SK-N-SH treated with all-trans-retinoic acid at 6 μM for 48 hours (cell line): ENCODE data around the gene RPL12.

ENCODE experiments used
- ATAC-seq: fragments of 200-7000 bp; cut with Tn5 transposase; 3 replicates; pipeline ENCODE4 v1.9.1; 2020; ENCODE audit warnings: mild to moderate bottlenecking, moderate library complexity
- ARNTL ChIP-seq: fragments of 450-650 bp; formaldehyde crosslinking; IDR thresholded peaks from 2 replicates; pipeline ENCODE4 v1.5.0; 2020; ENCODE audit warnings: low read depth, mild to moderate bottlenecking, moderate library complexity, borderline replicate concordance
- BACH2 ChIP-seq: fragments of 250-450 bp; sonication (Bioruptor Pico); IDR thresholded peaks from 2 replicates; pipeline ENCODE4 v1.9.0; 2021; ENCODE audit warnings: mild to moderate bottlenecking, borderline replicate concordance
- CSDC2 ChIP-seq: fragments of 250-450 bp; sonication (Bioruptor Pico); IDR thresholded peaks from 2 replicates; pipeline ENCODE4 v1.5.0; 2020; ENCODE audit warnings: mild to moderate bottlenecking, moderate library complexity
- GLIS3 ChIP-seq: fragments of 250-450 bp; sonication (Bioruptor Pico); IDR thresholded peaks from 2 replicates; pipeline ENCODE4 v1.5.0; 2020; ENCODE audit warnings: mild to moderate bottlenecking, moderate library complexity
- OSR1 ChIP-seq: fragments of 250-450 bp; sonication (Bioruptor Pico); IDR thresholded peaks from 2 replicates; pipeline ENCODE4 v1.8.0; 2022; ENCODE audit warnings: moderate library complexity, mild to moderate bottlenecking, inconsistent platforms
- PPARA ChIP-seq: fragments of 250-450 bp; sonication (Bioruptor Pico); IDR thresholded peaks from 2 replicates; pipeline ENCODE4 v1.5.0; 2020; ENCODE audit warnings: mild to moderate bottlenecking, borderline replicate concordance
- RARB ChIP-seq: fragments of 250-450 bp; sonication (Bioruptor Pico); IDR thresholded peaks from 2 replicates; pipeline ENCODE4 v1.8.0; 2021; ENCODE audit warnings: mild to moderate bottlenecking, moderate library complexity
- SNAI2 ChIP-seq: fragments of 250-450 bp; sonication (Bioruptor Pico); IDR thresholded peaks from 2 replicates; pipeline ENCODE4 v1.5.0; 2020; ENCODE audit warnings: mild to moderate bottlenecking, moderate library complexity
- TCF4 ChIP-seq: fragments of 250-450 bp; sonication (Bioruptor Pico); IDR thresholded peaks from 2 replicates; pipeline ENCODE4 v1.8.0; 2021; ENCODE audit warnings: mild to moderate bottlenecking, moderate library complexity, borderline replicate concordance
- TOX ChIP-seq: fragments of 250-450 bp; sonication (Bioruptor Pico); IDR thresholded peaks from 2 replicates; pipeline ENCODE4 v1.8.0; 2021; ENCODE audit warnings: mild to moderate bottlenecking, moderate library complexity, borderline replicate concordance
- ZC3H10 ChIP-seq: fragments of 250-450 bp; sonication (Bioruptor Pico); IDR thresholded peaks from 2 replicates; pipeline ENCODE4 v1.5.1; 2021; ENCODE audit warnings: mild to moderate bottlenecking, moderate library complexity
- ZFP3 ChIP-seq: fragments of 250-450 bp; sonication (Bioruptor Pico); IDR thresholded peaks from 2 replicates; pipeline ENCODE4 v1.5.0; 2020; ENCODE audit warnings: mild to moderate bottlenecking, moderate library complexity
- ZFP30 ChIP-seq: fragments of 450-650 bp; formaldehyde crosslinking; IDR thresholded peaks from 2 replicates; pipeline ENCODE4 v1.5.0; 2022; ENCODE audit warnings: mild to moderate bottlenecking, moderate library complexity
- ZNF8 ChIP-seq: fragments of 450-650 bp; formaldehyde crosslinking; IDR thresholded peaks from 2 replicates; pipeline ENCODE4 v1.5.0; 2020; ENCODE audit warnings: mild to moderate bottlenecking, moderate library complexity
- TF ChIP-seq, protein P1 (sequence below): fragments of 250-450 bp; sonication (Bioruptor Pico); IDR thresholded peaks from 2 replicates; pipeline ENCODE4 v1.5.1; 2021; ENCODE audit warnings: mild to moderate bottlenecking, moderate library complexity
- TF ChIP-seq, protein P2 (sequence below): fragments of 250-450 bp; sonication (Bioruptor Pico); IDR thresholded peaks from 2 replicates; pipeline ENCODE4 v1.8.0; 2021; ENCODE audit warnings: low read depth, mild to moderate bottlenecking, moderate library complexity, borderline replicate concordance
- TF ChIP-seq, protein P3 (sequence below): fragments of 250-450 bp; sonication (Bioruptor Pico); IDR thresholded peaks from 2 replicates; pipeline ENCODE4 v1.8.0; 2020; ENCODE audit warnings: mild to moderate bottlenecking, moderate library complexity, borderline replicate concordance
- TF ChIP-seq, protein P4 (sequence below): fragments of 250-450 bp; sonication (Bioruptor Pico); IDR thresholded peaks from 2 replicates; pipeline ENCODE4 v1.5.0; 2020; ENCODE audit warnings: mild to moderate bottlenecking, moderate library complexity

Gene RPL12

DNA sequence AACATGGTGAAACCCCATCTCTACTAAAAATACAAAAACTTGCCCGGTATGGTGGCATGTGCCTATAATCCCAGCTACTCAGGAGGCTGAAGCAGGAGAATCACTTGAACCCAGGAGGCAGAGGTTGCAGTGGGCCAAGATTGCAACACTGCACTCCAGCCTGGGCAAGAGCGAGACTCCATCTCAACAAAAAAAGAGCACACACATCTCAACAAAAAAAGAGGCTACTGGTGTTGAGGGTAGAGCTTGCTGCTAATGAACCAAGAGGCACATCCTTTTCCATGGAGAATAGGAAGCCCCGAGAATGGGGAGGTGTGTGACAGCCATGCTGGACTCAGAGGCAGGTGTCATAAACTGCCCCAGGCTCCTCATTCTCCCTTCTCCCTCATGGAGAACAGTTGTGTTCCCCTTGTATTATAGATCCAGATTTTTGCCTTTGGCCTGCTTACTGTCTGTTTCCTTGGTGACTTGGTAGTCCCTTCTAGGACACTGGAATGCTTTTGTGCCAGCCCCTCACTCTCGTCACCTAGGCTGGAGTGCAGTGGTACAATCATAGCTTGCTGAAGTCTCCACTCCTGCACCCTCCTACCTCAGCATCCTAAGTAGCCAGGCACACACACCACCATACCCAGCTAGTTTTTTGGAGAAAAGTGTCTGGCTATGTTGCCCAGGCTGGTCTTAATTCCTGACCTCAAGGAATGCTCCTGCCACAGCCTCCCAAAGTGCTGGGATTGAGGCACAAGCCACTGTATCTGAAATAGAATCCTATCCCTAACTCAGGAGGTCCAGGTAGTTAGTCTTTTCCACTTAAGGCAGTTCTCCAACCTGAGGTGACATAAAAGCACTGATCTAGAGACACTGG is 5.1 kb downstream of the RPL12 start:
- no peak for ATAC-seq
- TF ChIP-seq CSDC2 (no peak), GLIS3 (CRISPR knock-in tag) (no peak), ZC3H10 (CRISPR knock-in tag) (no peak), PPARA (CRISPR knock-in tag) (no peak), RARB (no peak), ZNF8 (CRISPR knock-in tag) (no peak), OSR1 (CRISPR knock-in tag) (no peak), BACH2 (CRISPR knock-in tag) (no peak)
- TF ChIP-seq, protein P1, sequence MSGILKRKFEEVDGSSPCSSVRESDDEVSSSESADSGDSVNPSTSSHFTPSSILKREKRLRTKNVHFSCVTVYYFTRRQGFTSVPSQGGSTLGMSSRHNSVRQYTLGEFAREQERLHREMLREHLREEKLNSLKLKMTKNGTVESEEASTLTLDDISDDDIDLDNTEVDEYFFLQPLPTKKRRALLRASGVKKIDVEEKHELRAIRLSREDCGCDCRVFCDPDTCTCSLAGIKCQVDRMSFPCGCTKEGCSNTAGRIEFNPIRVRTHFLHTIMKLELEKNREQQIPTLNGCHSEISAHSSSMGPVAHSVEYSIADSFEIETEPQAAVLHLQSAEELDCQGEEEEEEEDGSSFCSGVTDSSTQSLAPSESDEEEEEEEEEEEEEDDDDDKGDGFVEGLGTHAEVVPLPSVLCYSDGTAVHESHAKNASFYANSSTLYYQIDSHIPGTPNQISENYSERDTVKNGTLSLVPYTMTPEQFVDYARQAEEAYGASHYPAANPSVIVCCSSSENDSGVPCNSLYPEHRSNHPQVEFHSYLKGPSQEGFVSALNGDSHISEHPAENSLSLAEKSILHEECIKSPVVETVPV (CRISPR knock-in tag) = no peak
- TF ChIP-seq, protein P2, sequence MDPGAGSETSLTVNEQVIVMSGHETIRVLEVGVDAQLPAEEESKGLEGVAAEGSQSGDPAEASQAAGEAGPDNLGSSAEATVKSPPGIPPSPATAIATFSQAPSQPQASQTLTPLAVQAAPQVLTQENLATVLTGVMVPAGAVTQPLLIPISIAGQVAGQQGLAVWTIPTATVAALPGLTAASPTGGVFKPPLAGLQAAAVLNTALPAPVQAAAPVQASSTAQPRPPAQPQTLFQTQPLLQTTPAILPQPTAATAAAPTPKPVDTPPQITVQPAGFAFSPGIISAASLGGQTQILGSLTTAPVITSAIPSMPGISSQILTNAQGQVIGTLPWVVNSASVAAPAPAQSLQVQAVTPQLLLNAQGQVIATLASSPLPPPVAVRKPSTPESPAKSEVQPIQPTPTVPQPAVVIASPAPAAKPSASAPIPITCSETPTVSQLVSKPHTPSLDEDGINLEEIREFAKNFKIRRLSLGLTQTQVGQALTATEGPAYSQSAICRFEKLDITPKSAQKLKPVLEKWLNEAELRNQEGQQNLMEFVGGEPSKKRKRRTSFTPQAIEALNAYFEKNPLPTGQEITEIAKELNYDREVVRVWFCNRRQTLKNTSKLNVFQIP = no peak

DNA sequence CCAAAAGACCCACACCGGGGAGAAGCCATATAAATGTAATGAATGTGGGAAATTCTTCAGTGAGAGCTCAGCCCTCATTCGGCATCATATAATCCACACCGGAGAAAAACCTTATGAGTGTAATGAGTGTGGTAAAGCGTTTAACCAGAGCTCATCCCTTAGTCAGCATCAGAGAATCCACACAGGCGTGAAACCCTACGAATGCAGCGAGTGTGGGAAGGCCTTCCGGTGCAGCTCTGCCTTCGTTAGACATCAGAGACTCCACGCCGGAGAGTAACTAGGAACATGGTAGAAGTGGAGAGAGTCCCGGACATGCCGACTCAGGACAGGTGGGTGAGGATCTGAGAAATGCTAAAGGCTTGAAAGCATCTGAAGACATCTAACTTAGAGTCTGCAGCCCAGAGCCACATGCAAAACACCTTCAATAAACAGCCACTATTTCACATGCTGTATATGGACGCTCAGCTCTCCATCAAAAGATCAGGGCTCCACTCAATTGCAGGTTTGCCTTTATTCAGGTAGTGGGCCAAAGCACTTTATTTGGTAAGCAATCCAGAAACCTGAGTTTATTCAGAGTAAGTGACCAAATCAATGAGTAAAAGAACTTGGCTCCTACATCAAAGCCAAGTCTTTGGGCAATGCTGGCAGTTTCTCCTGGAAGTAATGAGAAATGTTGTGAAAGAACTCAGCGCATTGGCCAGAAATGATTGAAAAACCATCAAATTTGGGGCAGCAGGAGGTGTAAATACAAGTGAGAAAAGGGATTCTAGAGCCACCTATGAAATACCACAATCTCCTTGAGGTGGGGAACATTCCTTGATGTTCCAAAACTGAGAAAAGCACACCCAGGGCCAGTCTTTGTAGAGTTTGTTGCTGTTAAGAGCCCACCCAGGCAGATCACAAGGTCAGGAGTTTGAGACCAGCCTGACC is 6.0 kb downstream of the RPL12 start:
- TF ChIP-seq, protein P1 (CRISPR knock-in tag) = no peak
- TF ChIP-seq SNAI2 (CRISPR knock-in tag) (no peak), TCF4 (CRISPR knock-in tag) (no peak), ZFP3 (CRISPR knock-in tag) (no peak), ZFP30 (CRISPR knock-in tag) (no peak), BACH2 (CRISPR knock-in tag) (no peak), GLIS3 (CRISPR knock-in tag) (no peak), PPARA (CRISPR knock-in tag) (no peak), OSR1 (CRISPR knock-in tag) (no peak), TOX (CRISPR knock-in tag) (no peak), ARNTL (no peak)
- TF ChIP-seq, protein P2 = no peak
- TF ChIP-seq, protein P3, sequence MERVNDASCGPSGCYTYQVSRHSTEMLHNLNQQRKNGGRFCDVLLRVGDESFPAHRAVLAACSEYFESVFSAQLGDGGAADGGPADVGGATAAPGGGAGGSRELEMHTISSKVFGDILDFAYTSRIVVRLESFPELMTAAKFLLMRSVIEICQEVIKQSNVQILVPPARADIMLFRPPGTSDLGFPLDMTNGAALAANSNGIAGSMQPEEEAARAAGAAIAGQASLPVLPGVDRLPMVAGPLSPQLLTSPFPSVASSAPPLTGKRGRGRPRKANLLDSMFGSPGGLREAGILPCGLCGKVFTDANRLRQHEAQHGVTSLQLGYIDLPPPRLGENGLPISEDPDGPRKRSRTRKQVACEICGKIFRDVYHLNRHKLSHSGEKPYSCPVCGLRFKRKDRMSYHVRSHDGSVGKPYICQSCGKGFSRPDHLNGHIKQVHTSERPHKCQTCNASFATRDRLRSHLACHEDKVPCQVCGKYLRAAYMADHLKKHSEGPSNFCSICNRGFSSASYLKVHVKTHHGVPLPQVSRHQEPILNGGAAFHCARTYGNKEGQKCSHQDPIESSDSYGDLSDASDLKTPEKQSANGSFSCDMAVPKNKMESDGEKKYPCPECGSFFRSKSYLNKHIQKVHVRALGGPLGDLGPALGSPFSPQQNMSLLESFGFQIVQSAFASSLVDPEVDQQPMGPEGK = no peak
- TF ChIP-seq, protein P4, sequence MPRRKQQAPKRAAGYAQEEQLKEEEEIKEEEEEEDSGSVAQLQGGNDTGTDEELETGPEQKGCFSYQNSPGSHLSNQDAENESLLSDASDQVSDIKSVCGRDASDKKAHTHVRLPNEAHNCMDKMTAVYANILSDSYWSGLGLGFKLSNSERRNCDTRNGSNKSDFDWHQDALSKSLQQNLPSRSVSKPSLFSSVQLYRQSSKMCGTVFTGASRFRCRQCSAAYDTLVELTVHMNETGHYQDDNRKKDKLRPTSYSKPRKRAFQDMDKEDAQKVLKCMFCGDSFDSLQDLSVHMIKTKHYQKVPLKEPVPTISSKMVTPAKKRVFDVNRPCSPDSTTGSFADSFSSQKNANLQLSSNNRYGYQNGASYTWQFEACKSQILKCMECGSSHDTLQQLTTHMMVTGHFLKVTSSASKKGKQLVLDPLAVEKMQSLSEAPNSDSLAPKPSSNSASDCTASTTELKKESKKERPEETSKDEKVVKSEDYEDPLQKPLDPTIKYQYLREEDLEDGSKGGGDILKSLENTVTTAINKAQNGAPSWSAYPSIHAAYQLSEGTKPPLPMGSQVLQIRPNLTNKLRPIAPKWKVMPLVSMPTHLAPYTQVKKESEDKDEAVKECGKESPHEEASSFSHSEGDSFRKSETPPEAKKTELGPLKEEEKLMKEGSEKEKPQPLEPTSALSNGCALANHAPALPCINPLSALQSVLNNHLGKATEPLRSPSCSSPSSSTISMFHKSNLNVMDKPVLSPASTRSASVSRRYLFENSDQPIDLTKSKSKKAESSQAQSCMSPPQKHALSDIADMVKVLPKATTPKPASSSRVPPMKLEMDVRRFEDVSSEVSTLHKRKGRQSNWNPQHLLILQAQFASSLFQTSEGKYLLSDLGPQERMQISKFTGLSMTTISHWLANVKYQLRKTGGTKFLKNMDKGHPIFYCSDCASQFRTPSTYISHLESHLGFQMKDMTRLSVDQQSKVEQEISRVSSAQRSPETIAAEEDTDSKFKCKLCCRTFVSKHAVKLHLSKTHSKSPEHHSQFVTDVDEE (CRISPR knock-in tag) = no peak
- ATAC-seq = peak; percentile 2; the same call in 2 of the 3 replicates
